ENCODE data around the gene HIC1.

HIC1 gene

DNA sequence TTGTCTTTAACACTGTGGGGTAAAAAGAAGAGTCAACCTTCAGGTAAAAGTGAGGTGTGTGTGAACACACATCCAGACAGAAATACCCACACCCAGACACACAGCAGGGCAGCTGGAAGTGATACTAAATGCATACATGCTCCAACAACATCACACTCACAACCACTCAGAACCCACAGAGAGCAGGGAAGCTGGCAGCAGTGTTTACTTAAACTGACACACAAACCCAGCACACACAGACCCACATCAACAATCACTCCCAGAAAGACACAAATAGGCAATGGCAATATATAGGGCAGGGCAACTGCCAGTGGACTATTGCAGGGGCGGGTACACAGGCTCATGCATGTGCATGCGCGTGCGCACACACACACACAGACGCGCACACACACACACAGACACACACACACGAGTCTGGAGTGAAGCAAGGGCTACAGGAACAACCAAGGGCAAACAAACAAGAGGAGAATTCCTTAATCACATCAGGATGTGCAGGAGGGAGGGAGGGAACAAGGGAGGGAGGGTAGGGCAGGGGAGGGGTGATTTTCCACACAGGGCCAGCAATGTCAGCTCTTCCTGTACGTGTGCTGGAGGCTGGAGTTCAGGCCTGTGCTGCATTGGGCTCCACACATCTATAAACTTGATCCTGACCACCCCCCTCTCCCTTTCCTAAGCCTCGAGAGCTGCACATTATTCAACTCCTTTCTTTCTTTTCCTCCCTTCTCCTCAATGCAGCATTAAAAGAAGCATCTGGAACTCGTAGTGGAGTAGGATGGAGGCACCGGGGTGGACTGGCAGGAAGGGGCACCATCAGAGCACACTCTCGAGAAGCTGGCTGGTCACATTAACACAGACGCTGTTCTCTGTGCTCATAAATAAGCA, 30.1 kb downstream of the HIC1 start:
- H3K4me3 ChIP-seq (ENCODE audit: low read depth in 1 of 2, low read length in 1 of 2): no peak overlapping the region
- peak overlapping the region; percentile 79 for H3K27ac ChIP-seq
- peaks cover 78 to 81% of the 10 kb centered on the region in 2 experiments for H3K4me1 ChIP-seq (ENCODE audit: control insufficient read depth in 1 of 2, insufficient read depth in 1 of 2, low read depth in 1 of 2, low read length in 1 of 2)
- no peaks in the 10 kb centered on the region for H3K9me3 ChIP-seq
- H3K36me3 ChIP-seq: peaks cover 13% of the 10 kb centered on the region
- H3K27me3 ChIP-seq: no peaks in the 10 kb centered on the region
- TF ChIP-seq, protein P1, sequence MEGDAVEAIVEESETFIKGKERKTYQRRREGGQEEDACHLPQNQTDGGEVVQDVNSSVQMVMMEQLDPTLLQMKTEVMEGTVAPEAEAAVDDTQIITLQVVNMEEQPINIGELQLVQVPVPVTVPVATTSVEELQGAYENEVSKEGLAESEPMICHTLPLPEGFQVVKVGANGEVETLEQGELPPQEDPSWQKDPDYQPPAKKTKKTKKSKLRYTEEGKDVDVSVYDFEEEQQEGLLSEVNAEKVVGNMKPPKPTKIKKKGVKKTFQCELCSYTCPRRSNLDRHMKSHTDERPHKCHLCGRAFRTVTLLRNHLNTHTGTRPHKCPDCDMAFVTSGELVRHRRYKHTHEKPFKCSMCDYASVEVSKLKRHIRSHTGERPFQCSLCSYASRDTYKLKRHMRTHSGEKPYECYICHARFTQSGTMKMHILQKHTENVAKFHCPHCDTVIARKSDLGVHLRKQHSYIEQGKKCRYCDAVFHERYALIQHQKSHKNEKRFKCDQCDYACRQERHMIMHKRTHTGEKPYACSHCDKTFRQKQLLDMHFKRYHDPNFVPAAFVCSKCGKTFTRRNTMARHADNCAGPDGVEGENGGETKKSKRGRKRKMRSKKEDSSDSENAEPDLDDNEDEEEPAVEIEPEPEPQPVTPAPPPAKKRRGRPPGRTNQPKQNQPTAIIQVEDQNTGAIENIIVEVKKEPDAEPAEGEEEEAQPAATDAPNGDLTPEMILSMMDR (IDR thresholded peaks at IDR 0.05): no peak

DNA sequence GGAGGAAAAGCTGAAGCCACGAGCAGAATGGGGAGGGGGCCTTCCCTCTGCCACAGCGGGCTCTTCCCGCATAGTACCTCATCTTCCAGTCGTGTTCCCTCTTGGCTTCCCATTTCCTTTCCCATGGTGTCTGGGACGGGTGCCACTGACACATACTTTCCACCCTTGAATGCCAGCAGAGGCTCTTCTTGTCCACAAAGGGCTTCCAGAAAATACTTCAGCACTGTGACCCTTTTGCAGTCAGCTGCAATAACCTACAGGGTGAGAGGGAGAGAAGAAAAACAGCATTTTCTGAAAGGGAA, 30.7 kb downstream of the HIC1 start:
- TF ChIP-seq, protein P1 (IDR thresholded peaks at IDR 0.05): no peak
- no peaks in the 10 kb centered on the region for H3K27me3 ChIP-seq
- no peak overlapping the region for H3K4me3 ChIP-seq (ENCODE audit: low read depth in 1 of 2, low read length in 1 of 2)
- H3K9me3 ChIP-seq: no peaks in the 10 kb centered on the region
- no peak overlapping the region for H3K27ac ChIP-seq
- H3K4me1 ChIP-seq (ENCODE audit: control insufficient read depth in 1 of 2, insufficient read depth in 1 of 2, low read depth in 1 of 2, low read length in 1 of 2): peaks cover 84 to 87% of the 10 kb centered on the region in 2 experiments
- H3K36me3 ChIP-seq: peaks cover 12% of the 10 kb centered on the region

DNA sequence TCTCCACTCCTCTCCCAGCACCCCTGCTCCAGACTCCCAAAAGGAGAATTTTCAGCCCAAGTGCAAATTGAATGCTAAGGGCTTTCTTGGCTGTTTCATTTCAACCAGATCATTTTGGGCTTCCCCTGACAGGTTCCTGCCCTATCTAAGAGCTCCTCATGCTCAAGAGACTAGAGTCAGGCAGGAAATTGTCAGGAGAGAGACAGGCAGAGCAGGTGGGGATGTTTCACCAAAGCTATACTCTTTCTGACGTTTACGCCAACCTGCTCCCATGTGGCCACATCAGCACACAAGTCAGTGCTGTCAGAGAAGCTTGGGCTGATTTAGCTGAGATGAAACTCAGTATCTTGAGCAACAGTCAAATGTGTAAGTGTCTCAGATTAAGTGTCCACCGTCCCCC, 31.4 kb downstream of the HIC1 start:
- Histone ChIP-seq H3K4me1 (ENCODE audit: control insufficient read depth in 1 of 2, insufficient read depth in 1 of 2, low read depth in 1 of 2, low read length in 1 of 2) (peaks cover 90 to 94% of the 10 kb centered on the region in 2 experiments), H3K27ac (peak overlapping the region; percentile 81), H3K36me3 (peaks cover 5% of the 10 kb centered on the region), H3K27me3 (no peaks in the 10 kb centered on the region), H3K4me3 (ENCODE audit: low read depth in 1 of 2, low read length in 1 of 2) (no peak overlapping the region), H3K9me3 (no peaks in the 10 kb centered on the region)
- TF ChIP-seq, protein P1 (IDR thresholded peaks at IDR 0.05): no peak

DNA sequence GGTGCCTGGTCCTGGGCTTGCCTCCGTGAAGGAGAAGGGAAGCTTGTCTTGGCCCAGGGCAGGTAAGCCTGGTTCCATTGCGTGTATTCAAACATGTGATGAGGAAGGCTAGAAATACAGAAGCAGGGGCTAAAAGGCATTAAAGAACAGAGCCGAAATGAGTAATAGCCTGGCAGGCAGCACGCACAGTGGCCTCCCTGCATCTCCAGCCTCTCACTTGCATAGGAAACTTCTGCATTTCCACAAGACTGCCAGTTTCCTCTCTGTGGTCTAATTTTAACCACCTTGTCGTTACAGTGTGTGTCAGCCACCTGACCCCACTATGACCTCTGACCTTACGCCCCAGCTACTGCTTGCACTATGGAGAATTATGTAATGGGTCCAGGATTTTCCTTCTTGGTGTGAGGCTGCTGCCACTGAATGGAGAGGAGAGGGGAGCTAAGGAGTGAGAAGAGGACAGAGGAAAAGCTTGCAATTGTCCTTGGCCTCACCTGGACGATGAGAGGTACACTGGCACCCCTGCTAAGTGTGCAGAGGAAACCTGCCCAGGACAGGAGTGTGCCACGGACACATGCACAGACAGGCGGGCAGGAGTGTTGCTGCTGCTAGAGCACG, 32.8 kb downstream of the HIC1 start:
- Histone ChIP-seq H3K27ac (peak overlapping the region; percentile 81), H3K27me3 (no peaks in the 10 kb centered on the region), H3K4me3 (ENCODE audit: low read depth in 1 of 2, low read length in 1 of 2) (peak overlapping the region in 1 of 2 experiments; percentile 19), H3K9me3 (no peaks in the 10 kb centered on the region), H3K36me3 (no peaks in the 10 kb centered on the region), H3K4me1 (ENCODE audit: control insufficient read depth in 1 of 2, insufficient read depth in 1 of 2, low read depth in 1 of 2, low read length in 1 of 2) (peaks cover 87 to 89% of the 10 kb centered on the region in 2 experiments)
- TF ChIP-seq, protein P1 (IDR thresholded peaks at IDR 0.05): no peak

DNA sequence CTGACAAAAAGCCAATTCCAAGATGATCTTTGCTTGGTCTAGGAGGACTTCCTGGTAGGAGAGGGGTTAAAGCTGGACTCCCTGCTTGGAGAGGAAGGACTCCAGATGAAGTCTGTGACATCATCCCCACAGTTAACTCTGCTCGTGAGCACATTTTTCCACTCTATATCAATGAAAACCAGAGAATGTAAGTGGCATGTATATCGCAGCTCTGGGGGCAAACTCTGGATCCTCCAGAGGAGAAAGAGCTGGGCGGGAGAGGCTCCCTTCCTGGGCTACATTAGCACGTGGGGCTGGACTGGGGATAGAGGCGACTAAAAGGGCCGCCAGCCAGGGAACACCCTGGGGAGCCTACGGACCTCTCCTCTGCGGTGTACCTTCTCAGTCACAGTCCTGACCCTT, 34.1 kb downstream of the HIC1 start:
- Histone ChIP-seq H3K36me3 (no peaks in the 10 kb centered on the region), H3K4me3 (ENCODE audit: low read depth in 1 of 2, low read length in 1 of 2) (peak overlapping the region in 1 of 2 experiments; percentile 19), H3K27ac (peak overlapping the region; percentile 81), H3K27me3 (no peaks in the 10 kb centered on the region), H3K4me1 (ENCODE audit: control insufficient read depth in 1 of 2, insufficient read depth in 1 of 2, low read depth in 1 of 2, low read length in 1 of 2) (peaks cover 74 to 78% of the 10 kb centered on the region in 2 experiments), H3K9me3 (no peaks in the 10 kb centered on the region)
- TF ChIP-seq, protein P1 (IDR thresholded peaks at IDR 0.05): no peak

Measured in neutrophil (primary cell).